Retinal pigment epithelial cell (primary cell): ENCODE measurements around the gene TRANK1.
"Not testable (repeated sequence)": the region's sequence is repeated elsewhere in the genome, so short reads cannot be mapped to it uniquely, and the experiment has no call there.

Source experiments
- DNase-seq: peaks from one replicate; pipeline ENCODE4 v3.0.0-alpha.2; 2010; ENCODE audit warnings: low read depth
- H3K4me3 ChIP-seq: 2 replicates; pipeline ENCODE4 v1.5.1; 2011; ENCODE audit warnings: mild to moderate bottlenecking, low read length, control low read depth, moderate library complexity
- TF ChIP-seq, protein P1 (sequence below): conservative IDR thresholded peaks from 2 replicates; pipeline ENCODE4 v1.5.1; 2011; ENCODE audit warnings: low read depth, low read length, control low read depth, inconsistent platforms

TRANK1 gene

DNA sequence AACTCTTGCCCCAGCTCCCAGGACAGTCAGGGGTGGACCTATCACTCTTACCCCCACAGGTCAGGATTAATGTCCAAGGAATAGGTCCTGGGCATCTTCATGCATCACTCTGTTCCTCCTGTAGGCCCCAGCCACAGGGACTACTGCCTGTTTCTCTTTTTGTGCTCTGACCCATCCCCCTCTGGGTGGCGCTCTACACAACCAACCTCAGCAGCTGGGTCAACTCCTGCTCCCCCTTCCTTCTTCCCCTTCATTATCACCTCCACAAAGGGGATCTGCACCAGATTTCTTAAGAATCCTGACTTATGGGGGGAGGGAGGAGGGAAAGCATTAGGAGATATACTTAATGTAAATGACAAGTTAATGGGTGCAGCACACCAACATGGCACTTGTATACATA, 12.2 kb upstream of the TRANK1 start:
- H3K4me3 ChIP-seq: no peak overlapping the region
- no peak for DNase-seq
- TF ChIP-seq, protein P1, sequence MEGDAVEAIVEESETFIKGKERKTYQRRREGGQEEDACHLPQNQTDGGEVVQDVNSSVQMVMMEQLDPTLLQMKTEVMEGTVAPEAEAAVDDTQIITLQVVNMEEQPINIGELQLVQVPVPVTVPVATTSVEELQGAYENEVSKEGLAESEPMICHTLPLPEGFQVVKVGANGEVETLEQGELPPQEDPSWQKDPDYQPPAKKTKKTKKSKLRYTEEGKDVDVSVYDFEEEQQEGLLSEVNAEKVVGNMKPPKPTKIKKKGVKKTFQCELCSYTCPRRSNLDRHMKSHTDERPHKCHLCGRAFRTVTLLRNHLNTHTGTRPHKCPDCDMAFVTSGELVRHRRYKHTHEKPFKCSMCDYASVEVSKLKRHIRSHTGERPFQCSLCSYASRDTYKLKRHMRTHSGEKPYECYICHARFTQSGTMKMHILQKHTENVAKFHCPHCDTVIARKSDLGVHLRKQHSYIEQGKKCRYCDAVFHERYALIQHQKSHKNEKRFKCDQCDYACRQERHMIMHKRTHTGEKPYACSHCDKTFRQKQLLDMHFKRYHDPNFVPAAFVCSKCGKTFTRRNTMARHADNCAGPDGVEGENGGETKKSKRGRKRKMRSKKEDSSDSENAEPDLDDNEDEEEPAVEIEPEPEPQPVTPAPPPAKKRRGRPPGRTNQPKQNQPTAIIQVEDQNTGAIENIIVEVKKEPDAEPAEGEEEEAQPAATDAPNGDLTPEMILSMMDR: peak; percentile 6

DNA sequence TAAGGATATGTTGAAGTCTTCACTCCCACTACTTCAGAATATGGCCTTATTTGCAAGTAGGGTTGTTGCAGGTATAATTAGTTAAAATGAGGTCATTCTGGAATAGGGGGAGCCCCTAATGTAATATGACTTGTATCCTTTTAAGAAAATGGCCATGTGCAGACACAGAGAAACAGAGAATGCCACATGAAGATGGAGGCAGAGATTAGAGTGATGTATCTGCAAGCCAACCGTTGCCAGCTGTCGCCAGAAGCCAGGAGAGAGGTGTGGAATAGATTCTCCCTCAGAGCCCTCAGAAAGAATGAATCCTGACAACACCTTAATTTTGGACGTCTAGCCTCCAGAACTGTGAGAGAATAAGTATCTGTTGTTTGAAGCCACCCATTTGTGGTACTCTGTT, 11.3 kb upstream of the TRANK1 start:
- H3K4me3 ChIP-seq: no peak overlapping the region
- DNase-seq: no peak
- TF ChIP-seq, protein P1: no peak

DNA sequence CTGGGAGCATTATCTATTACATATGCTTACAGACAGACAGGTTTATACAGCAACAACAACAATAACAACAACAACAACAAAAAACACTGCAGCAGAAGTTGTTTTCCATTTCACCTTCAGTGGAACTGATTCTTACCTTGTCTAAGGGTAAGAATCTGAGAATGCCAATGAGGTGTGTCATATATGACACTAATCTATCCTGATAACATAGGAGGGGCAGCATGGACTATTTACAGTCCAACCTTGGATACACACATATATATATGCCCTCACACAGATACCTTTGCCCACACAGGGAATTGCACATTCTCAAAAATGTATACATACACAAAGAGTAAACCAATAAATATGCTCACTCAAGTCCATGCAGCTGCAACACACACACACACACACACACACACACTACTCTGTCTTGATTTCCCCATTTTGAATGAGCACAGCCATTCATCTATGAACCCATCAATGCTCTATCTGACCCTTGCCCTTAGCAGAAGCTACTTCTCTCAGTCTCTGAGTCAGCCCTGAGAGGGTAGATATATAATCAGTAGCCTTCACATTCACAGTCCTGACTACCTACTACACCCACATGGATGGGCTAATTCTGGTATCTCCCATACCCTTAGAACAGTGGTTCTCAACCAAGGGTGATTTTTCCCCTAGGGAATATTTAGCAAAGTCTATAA, 9.7 kb upstream of the TRANK1 start:
- no peak overlapping the region for H3K4me3 ChIP-seq
- DNase-seq: no peak
- TF ChIP-seq, protein P1: no peak

DNA sequence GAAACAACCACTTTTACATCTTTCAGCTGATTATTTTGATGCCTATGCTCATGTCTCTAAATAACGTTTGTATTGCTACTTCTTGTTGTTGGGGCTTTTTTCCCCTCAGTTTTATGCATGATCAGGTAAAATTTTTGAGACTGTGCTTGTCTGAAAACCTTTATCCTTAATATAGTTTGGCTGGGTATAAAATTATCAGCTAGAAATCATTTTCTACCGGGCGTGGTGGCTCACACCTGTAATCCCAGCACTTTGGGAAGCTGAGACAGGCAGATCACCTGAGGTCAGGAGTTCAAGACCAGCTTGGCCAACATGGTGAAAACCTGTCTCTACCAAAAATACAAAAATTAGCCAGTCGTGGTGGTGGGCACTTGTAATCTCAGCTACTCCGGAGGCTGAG, 3.0 kb upstream of the TRANK1 start:
- DNase-seq, H3K4me3 ChIP-seq: not testable (repeated sequence)

DNA sequence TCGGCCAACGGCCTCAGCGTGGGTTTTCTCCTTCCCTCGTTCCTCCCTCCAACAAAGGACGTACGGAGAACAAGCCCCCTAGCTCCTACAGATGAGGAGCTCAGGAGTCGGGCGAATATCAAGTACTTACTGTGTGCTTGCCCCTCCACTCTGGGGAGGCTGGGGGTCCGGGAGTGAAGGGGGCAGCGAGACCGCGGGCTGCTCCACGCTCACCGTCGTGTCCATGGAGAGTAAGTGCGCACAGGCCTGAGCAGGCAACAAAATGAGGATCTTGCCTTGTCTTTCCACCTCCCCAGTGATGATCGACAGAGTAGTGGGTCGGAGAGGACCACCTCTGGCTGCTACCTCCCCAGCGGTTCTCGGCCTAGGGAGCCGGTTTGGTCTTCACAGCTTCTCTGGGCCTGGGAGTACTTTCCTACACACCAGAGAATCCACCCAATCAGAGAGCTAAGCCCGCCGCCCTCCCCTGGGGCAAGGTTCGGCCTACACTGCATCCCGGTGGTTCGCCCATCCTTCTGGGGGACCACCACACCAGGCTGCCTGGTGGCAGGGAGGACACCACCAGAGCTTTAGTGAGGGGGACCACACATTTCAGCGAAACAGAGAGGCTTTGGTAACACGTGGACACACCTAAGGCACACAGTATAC, 603 bp upstream of the TRANK1 start:
- peak overlapping the region; percentile 66 for H3K4me3 ChIP-seq
- no peak for DNase-seq
- TF ChIP-seq, protein P1: no peak

DNA sequence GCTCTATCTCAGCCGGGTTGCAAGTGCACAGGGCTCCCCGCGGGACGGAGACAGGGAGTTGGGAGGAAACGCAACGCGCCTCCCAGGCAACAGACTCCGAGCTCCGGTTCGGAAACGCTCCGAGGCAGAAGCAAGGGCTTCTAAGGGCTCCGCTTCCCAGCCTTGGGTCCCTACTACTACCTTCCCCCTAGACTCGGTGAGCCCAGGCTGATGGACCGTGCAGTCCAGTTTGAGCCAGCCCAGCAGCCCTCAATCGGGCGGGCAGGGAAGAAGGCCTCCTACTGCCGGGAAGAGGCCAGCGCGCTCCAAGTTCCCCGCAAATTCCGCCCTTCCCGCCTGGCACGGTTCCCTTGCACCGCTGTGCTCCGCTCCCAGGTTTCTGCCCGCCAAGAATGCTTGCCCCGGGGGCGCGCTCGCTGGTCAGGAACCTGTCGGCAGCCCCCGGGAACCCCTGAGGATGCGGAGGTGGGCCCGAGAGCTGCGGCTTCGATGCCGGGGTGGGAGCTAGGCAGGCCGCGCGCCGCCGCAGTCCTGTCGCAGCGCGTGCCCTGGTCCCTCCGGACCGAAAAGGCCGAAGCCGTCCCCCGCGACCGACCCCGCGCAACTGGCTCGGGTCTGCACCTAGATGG, 728 bp downstream of the TRANK1 start:
- no peak for DNase-seq
- H3K4me3 ChIP-seq: peak overlapping the region; percentile 66
- TF ChIP-seq, protein P1: peak; percentile 11

DNA sequence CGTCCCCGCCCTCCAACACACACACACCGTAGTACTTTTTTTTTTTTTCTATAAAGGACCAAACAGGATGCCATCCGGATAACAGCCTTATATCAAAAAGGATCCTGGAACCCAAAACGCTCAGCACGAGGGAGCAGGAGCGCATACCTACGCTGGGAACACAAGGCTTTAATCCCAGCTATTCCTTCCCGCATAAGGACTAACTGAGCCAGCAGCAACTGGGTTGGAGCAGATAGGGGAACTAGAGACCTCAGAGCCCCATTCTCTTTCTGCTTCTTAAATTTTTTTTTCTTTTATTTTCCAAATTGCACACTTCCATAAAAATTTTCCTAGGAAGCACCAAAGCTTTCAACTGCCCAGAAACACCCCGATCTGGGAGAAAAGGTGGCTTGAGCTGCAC, 1.3 kb downstream of the TRANK1 start:
- DNase-seq: no peak
- H3K4me3 ChIP-seq: peak overlapping the region; percentile 66
- TF ChIP-seq, protein P1: no peak
